H1 (cell line): ENCODE data around the gene SLC24A1. TPM values are rescaled to one million over a fixed set of nuclear protein-coding genes. Genes with fewer than 3 reads are reported as not detected.

ENCODE experiments used
- BACH1 ChIP-seq: IDR thresholded peaks from 2 replicates; pipeline ENCODE4 v1.6.1; 2012; ENCODE audit warnings: low read length, improper control_type of control experiment
- CHD7 ChIP-seq: fragments of 300-600 bp; sonication (generic); IDR thresholded peaks from 2 replicates; pipeline ENCODE4 v1.7.1; 2012; ENCODE audit warnings: low read length, moderate library complexity, mild to moderate bottlenecking, inconsistent platforms; ENCODE audit not compliant: insufficient replicate concordance
- EZH2 ChIP-seq: fragments of 200-600 bp; sonication (generic); IDR thresholded peaks from 2 replicates; pipeline ENCODE4 v1.7.1; 2012; ENCODE audit warnings: low read depth, mild to moderate bottlenecking, moderate library complexity, low read length, inconsistent platforms; ENCODE audit not compliant: severe bottlenecking
- JUN ChIP-seq: IDR thresholded peaks from 2 replicates; pipeline ENCODE4 v1.6.1; 2011; ENCODE audit warnings: low read depth, mild to moderate bottlenecking, improper control_type of control experiment, low read length
- NRF1 ChIP-seq: IDR thresholded peaks from 2 replicates; pipeline ENCODE4 v1.6.1; 2011; ENCODE audit warnings: mild to moderate bottlenecking, low read depth, low read length, improper control_type of control experiment
- POU5F1 ChIP-seq: IDR thresholded peaks from 2 replicates; pipeline ENCODE4 v1.6.1; 2011; ENCODE audit warnings: low read depth, mild to moderate bottlenecking, low read length, moderate library complexity
- RFX5 ChIP-seq: IDR thresholded peaks from 2 replicates; pipeline ENCODE4 v1.6.1; 2011; ENCODE audit warnings: low read depth, low read length, improper control_type of control experiment, borderline replicate concordance
- SP1 ChIP-seq: IDR thresholded peaks from 2 replicates; pipeline ENCODE4 v1.6.1; 2011; ENCODE audit warnings: low read depth, low read length
- SRF ChIP-seq: IDR thresholded peaks from 2 replicates; pipeline ENCODE4 v1.6.1; 2011; ENCODE audit warnings: mild to moderate bottlenecking, low read depth, low read length, moderate library complexity
- YY1 ChIP-seq: IDR thresholded peaks from 2 replicates; pipeline ENCODE4 v1.6.1; 2011; ENCODE audit warnings: low read depth, mild to moderate bottlenecking, low read length
- polyA plus RNA-seq, 7 experiments: library from polyadenylated mRNA; depleted of rRNA in 3 of 7; stranded (reverse) in 5 of 7; unstranded in 2 of 7; fragments of >200 nt in 5 of 7; fragments of 200-250 nt in 2 of 7; gene quantifications; 1 replicate in 5 of 7; 2 replicates in 1 of 7; 4 replicates in 1 of 7; pipeline versions ENCODE4 v1.2.1 to v1.2.3, GENCODE V29; 2011 to 2013; ENCODE audit warnings: missing spikeins in 2 of 7, mixed read lengths in 2 of 7
- total RNA-seq: library from RNA; stranded (reverse); fragmentation: NEBNext Ultra II Directional; extraction: Animal tissue kit (Norgen Biotek cat#: 25700); gene quantifications from 2 replicates; pipeline ENCODE4 v1.2.1, GENCODE V29; 2021

The SLC24A1 gene
- total and polyA plus RNA-seq, 2 of the 8 experiments (the other 6 are each of a cell fraction or from before 2014, with no cell fraction given): 4.9 to 6.6 TPM

GRCh38 chr15:65610871-65611718 is 10.6 kb upstream of the SLC24A1 start, which contains the start of gene INTS14 (continued):
- peak; percentile 57; the same call in 1 of the 2 replicates for TF ChIP-seq SRF
- TF ChIP-seq RFX5: no peak
- peak; percentile 76; the same call in 1 of the 2 replicates for TF ChIP-seq YY1
- peak; percentile 25; the same call in 1 of the 2 replicates for TF ChIP-seq POU5F1
- no peak for TF ChIP-seq NRF1
- no peak for TF ChIP-seq BACH1
- TF ChIP-seq EZH2: no peak
- peak; percentile 53; the same call in 1 of the 2 replicates for TF ChIP-seq SP1
- no peak for TF ChIP-seq JUN
- no peak for TF ChIP-seq CHD7
